Vagina (tissue), 2 donors: ENCODE results near the gene ZNF425. TPM values are rescaled to one million over a fixed set of nuclear protein-coding genes. Genes with fewer than 3 reads are reported as not detected.
"Not testable (repeated sequence)": the region's sequence is repeated elsewhere in the genome, so short reads cannot be mapped to it uniquely, and the experiment has no call there.

ENCODE experiments used
- DNase-seq, 2 donors: peaks; one replicate each; pipeline ENCODE4 v3.0.0-alpha.2; 2017; ENCODE audit errors: extremely low spot score in 2 of 2
- H3K27ac ChIP-seq: fragments of 200-600 bp; sonication (generic); one replicate; pipeline ENCODE4 v1.5.1; 2019
- H3K27me3 ChIP-seq: fragments of 200-600 bp; sonication (generic); one replicate; pipeline ENCODE4 v1.5.1; 2019
- H3K36me3 ChIP-seq, 2 donors: fragments of 200-600 bp; sonication (generic); one replicate each; pipeline ENCODE4 v1.5.1; 2017 to 2019
- H3K4me1 ChIP-seq: fragments of 200-600 bp; sonication (generic); one replicate; pipeline ENCODE4 v1.5.1; 2019
- H3K4me3 ChIP-seq, 2 donors: fragments of 200-600 bp; sonication (generic); 1 replicate in 1 of 2; 2 replicates in 1 of 2; pipeline ENCODE4 v1.5.1; 2016 to 2019
- H3K9me3 ChIP-seq: fragments of 200-600 bp; sonication (generic); one replicate; pipeline ENCODE4 v1.5.1; 2019
- POLR2A ChIP-seq, 2 donors: fragments of 450-650 bp; IDR thresholded peaks; one replicate each; pipeline ENCODE4 v1.6.1; 2017; ENCODE audit warnings: antibody characterized with exemption in 2 of 2, mild to moderate bottlenecking in 2 of 2, moderate library complexity in 2 of 2
- POLR2AphosphoS5 ChIP-seq, 2 donors: sonication (generic); formaldehyde crosslinking; IDR thresholded peaks; one replicate each; pipeline ENCODE4 v1.9.0; 2017; ENCODE audit warnings: antibody characterized with exemption in 2 of 2, mild to moderate bottlenecking in 2 of 2, low read depth in 1 of 2; ENCODE audit not compliant: insufficient read depth in 1 of 2
- intact Hi-C: fragments of 100-400 bp; cut with DNase I; formaldehyde crosslinking; loops from one replicate; pipeline ENCODE4 v1.15.1; 2023
- small RNA-seq: library from RNA; depleted of rRNA; stranded (forward); fragments of <200 nt; gene quantifications from one replicate; pipeline ENCODE3, GENCODE V24; 2016
- total RNA-seq: library from RNA; depleted of rRNA; stranded (reverse); fragments of >200 nt; gene quantifications from one replicate; pipeline ENCODE4 v1.2.3, GENCODE V29; 2016
- TF ChIP-seq, protein P1 (sequence below), 3 experiments: fragments of 450-650 bp in 2 of 3; fragments of 200-600 bp in 1 of 3; sonication (generic) in 1 of 3; IDR thresholded peaks; one replicate each; pipeline ENCODE4 v1.5.1; 2017 to 2019; ENCODE audit warnings: antibody characterized with exemption in 3 of 3, mild to moderate bottlenecking in 2 of 3, moderate library complexity in 2 of 3

The ZNF425 gene
- total RNA-seq, 1 donor from 2014 or later: 2.9 TPM

DNA sequence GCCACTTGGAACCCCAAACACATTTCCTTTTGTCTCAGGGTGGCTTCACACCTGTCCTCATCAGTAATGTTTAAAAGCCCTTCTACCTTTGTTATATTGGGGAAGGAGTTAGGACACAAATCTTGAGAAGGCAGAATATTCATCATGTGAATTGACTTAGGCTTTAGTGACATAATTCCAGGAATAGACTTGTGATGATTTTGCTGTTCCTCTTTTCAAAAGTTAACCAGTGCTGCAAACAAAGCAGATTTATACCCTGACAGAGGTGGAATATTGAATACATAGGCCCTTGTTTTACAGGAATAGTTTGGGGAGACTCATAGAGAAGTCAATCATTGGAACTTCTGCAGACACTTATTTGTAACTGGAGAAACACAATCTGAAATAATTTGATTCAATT lies 62.6 kb downstream of the ZNF425 start:
- Histone ChIP-seq H3K36me3 (no peaks in the 10 kb centered on the region), H3K27me3 (no peaks in the 10 kb centered on the region), H3K9me3 (no peaks in the 10 kb centered on the region), H3K27ac (no peak overlapping the region), H3K4me1 (peaks cover 6% of the 10 kb centered on the region), H3K4me3 (no peak overlapping the region)
- TF ChIP-seq, protein P1, sequence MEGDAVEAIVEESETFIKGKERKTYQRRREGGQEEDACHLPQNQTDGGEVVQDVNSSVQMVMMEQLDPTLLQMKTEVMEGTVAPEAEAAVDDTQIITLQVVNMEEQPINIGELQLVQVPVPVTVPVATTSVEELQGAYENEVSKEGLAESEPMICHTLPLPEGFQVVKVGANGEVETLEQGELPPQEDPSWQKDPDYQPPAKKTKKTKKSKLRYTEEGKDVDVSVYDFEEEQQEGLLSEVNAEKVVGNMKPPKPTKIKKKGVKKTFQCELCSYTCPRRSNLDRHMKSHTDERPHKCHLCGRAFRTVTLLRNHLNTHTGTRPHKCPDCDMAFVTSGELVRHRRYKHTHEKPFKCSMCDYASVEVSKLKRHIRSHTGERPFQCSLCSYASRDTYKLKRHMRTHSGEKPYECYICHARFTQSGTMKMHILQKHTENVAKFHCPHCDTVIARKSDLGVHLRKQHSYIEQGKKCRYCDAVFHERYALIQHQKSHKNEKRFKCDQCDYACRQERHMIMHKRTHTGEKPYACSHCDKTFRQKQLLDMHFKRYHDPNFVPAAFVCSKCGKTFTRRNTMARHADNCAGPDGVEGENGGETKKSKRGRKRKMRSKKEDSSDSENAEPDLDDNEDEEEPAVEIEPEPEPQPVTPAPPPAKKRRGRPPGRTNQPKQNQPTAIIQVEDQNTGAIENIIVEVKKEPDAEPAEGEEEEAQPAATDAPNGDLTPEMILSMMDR (IDR thresholded peaks at IDR 0.05): no peak
- TF ChIP-seq POLR2AphosphoS5 (IDR thresholded peaks at IDR 0.05; ENCODE audit: insufficient read depth in 1 of 2, low read depth in 1 of 2) (no peak), POLR2A (IDR thresholded peaks at IDR 0.05) (no peak)
- no peak for DNase-seq
- intact Hi-C loops: loop anchor here (10.0 kb wide), 1 partner anchor 59 kb away; no protein-coding TSS in a partner anchor

- H3K27ac ChIP-seq, H3K36me3 ChIP-seq, H3K27me3 ChIP-seq, H3K4me1 ChIP-seq, DNase-seq, H3K4me3 ChIP-seq, H3K9me3 ChIP-seq: not testable (repeated sequence)
- intact Hi-C loops: loop anchor here (10.0 kb wide), 1 partner anchor 58 kb away; no protein-coding TSS in a partner anchor
Observed at GRCh38 chr7:149062217-149062899, 63.8 kb downstream of the ZNF425 start.

DNA sequence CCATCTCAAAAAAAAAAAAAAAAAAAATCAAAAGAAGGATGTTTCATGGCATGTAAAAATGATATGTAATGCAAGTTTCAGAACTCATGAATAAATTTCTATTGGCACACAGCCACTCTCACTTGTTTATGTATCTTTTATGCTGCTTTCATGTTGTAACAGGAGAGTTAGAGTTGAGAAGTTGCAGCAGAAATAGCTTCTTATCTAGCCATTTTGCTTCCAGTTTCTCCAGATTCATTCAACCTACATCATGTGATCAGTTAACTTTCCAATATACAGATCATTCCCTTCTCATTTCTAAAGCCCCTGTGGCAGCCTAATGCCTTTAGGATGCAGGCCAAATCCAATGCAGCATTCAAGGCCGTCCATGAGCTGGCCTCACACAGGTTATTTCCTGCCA lies 66.0 kb downstream of the ZNF425 start:
- intact Hi-C loops: loop anchor here (10.0 kb wide), 1 partner anchor 55 kb away; no protein-coding TSS in a partner anchor

DNA sequence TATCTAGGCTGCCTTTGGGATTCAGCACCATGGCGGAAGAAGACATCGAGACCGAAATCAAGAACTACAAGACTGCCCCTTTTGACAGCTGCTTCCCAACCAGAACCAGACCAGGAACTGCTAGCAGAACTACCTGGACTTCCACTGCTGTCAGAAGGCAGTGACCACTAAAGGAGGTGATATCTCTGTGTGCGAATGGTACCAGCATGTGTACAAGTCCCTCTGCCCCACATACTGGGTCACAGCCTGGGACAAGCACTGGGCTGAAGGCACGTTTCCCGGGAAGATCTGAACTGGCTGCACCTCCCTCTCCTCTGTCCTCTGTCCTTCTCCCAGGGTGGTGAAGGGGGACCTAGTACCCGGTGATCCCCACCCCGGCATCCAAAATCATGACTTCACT lies 72.2 kb downstream of the ZNF425 start:
- intact Hi-C loops: no loop called here
- H3K4me3 ChIP-seq: no peak overlapping the region
- no peaks in the 10 kb centered on the region for H3K9me3 ChIP-seq
- no peaks in the 10 kb centered on the region for H3K27me3 ChIP-seq
- DNase-seq: no peak
- no peak for TF ChIP-seq POLR2A (IDR thresholded peaks at IDR 0.05)
- TF ChIP-seq, protein P1 (IDR thresholded peaks at IDR 0.05): no peak
- H3K36me3 ChIP-seq: no peaks in the 10 kb centered on the region
- H3K4me1 ChIP-seq: no peaks in the 10 kb centered on the region
- no peak overlapping the region for H3K27ac ChIP-seq

More for the DNA sequence above, 66.0 kb downstream of the ZNF425 start:
- Histone ChIP-seq H3K27me3 (no peaks in the 10 kb centered on the region), H3K9me3 (no peaks in the 10 kb centered on the region), H3K4me1 (peaks cover 6% of the 10 kb centered on the region), H3K4me3 (no peak overlapping the region), H3K36me3 (no peaks in the 10 kb centered on the region), H3K27ac (no peak overlapping the region)
- no peak for TF ChIP-seq POLR2AphosphoS5 (IDR thresholded peaks at IDR 0.05; ENCODE audit: insufficient read depth in 1 of 2, low read depth in 1 of 2)
- no peak for TF ChIP-seq POLR2A (IDR thresholded peaks at IDR 0.05)
- DNase-seq: no peak

GRCh38 chr7:149053384-149053783 lies 72.7 kb downstream of the ZNF425 start:
- H3K9me3 ChIP-seq: no peaks in the 10 kb centered on the region
- DNase-seq: no peak
- no peak overlapping the region for H3K4me3 ChIP-seq
- TF ChIP-seq, protein P1 (IDR thresholded peaks at IDR 0.05): no peak
- TF ChIP-seq POLR2A (IDR thresholded peaks at IDR 0.05) (no peak), POLR2AphosphoS5 (IDR thresholded peaks at IDR 0.05; ENCODE audit: insufficient read depth in 1 of 2, low read depth in 1 of 2) (no peak)
- H3K36me3 ChIP-seq: no peaks in the 10 kb centered on the region
- intact Hi-C loops: no loop called here
- H3K27me3 ChIP-seq: no peaks in the 10 kb centered on the region
- H3K27ac ChIP-seq: no peak overlapping the region
- H3K4me1 ChIP-seq: no peaks in the 10 kb centered on the region

Small RNA genes within 50 kb of the gene (small RNA-seq; reads per million reads assigned to genes)
- not detected for gene COX6B1P1
- 0.77 reads per million for gene RN7SL521P

Other genes with a start within 250 kb of the ZNF425 start
- 7.9 TPM for gene EZH2, start 242.0 kb downstream of the ZNF425 start, total RNA-seq
- gene PDIA4, start 97.8 kb downstream of the ZNF425 start, total RNA-seq: 69.5 TPM
- gene ZNF786, start 35.6 kb downstream of the ZNF425 start, total RNA-seq: 8.3 TPM
- 21.4 TPM for gene ZNF398, start 21.1 kb upstream of the ZNF425 start, total RNA-seq
- 17.9 TPM for gene ZNF282, start 69.2 kb upstream of the ZNF425 start, total RNA-seq
- 8.8 TPM for gene ZNF212, start 113.3 kb upstream of the ZNF425 start, total RNA-seq
- 13.8 TPM for gene ZNF783, start 135.9 kb upstream of the ZNF425 start, total RNA-seq